HG03095 (cell line): ENCODE results near the gene GALNT10.

Experiments
- ATAC-seq: cut with Tn5 transposase; IDR thresholded peaks from one replicate; pipeline ENCODE4 v1.9.1; 2021; ENCODE audit warnings: moderate library complexity; ENCODE audit not compliant: unreplicated experiment

GALNT10 gene

DNA sequence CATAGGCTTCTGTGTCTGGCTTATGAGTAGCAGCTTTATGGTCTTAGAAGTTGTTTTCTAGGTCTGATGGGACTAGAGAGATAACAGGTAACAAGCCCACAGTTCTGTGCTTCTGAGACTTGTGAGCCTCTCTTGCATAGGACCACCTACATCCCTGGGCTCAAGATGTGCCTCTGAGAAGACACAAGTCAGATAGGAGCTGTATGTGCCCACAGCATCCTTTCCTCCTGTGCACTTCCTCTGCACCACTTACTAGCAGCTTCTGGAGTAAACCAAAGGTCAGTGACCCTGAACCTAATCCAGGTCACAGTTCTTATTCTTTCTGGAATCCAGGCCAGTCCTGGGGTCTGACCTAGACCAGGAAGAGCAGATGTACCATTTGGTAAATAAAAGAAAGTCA, 40.0 kb downstream of the GALNT10 start:
- ATAC-seq, result no peak

DNA sequence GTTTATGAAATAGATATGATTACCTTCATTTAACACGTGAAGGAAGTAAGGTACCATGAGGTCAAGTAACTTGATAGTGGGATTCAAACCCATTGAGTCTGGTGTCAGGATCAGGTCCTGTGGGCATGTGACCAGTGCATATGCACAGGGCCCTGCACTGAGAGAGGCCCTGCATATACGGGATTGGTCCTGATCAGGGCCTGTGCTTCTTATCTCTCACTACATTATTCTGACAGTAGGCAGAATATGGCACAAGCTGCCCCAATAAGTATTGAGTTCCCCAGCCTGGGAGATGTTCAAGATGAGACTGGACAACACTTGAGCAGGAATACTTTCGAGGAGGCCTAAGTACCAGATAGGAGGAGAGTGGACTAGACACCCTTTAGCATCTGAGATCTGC, 44.0 kb downstream of the GALNT10 start:
- no peak for ATAC-seq

DNA sequence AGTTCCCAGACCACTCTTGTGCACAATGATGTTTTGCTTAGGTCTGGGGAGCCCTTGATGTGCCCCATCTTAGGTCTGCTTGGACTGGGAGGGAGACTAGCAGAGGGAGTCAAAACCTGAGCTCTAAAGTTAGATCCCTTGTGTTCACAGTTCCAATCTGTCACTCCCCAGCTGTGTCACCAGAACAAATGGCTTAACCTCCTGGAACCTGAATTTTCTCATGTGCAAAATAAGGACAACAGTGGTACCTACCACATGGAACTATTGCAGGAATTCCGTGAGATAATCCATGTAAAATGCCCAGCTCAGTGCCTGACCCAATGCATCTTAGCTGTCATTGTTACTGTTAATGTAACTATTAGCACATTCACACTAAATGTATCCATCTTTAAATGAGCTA, 45.5 kb downstream of the GALNT10 start:
- no peak for ATAC-seq

DNA sequence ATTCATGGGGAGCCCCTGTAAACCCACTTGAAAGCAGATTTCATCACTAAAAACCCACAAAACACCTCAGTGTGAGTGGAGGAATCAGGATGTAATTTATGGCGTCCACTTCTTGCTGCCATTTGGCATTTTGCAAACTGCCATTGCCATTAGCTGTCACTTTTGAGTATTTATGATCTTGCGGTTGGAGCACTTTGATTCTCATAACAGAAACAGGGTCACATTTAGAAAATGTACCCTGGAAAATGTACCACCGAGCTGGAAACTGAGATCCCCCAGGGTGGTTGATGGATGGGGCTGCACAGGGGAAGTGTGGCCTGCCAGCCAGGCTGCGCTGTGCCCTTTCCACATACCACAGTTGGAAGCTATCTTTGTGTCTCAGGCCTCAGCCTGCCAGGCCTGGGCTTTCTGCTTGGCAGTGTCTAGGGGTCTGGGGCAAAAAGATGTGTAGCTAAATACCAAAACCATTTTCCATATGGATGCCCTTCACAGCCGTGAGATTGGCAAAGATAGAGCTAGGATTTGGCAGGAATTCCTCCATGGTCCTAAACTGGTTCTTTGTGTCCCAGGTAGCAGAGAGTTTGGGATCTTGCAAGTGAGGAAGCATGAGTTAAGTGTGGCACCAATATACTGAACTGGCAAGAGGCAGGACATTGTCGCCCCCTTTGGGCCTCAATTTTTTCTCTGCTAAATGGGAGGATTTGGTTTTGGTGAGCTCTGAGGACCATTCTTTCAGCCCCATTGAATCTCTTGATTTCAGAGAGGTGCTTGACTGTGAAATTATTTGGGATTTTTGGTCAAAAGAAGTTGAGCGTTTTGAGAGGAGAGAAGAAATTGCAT, 46.2 kb downstream of the GALNT10 start:
- ATAC-seq, result no peak

- ATAC-seq, result no peak
These were observed 46.8 kb downstream of the GALNT10 start for GRCh38 chr5:154237376-154237743.

GRCh38 chr5:154237946-154238345, 47.4 kb downstream of the GALNT10 start:
- no peak for ATAC-seq

- peak; percentile 67 for ATAC-seq
These were observed 48.4 kb downstream of the GALNT10 start for GRCh38 chr5:154238776-154239481.

- ATAC-seq, result no peak
These were observed 50.1 kb downstream of the GALNT10 start for GRCh38 chr5:154240595-154240994.

DNA sequence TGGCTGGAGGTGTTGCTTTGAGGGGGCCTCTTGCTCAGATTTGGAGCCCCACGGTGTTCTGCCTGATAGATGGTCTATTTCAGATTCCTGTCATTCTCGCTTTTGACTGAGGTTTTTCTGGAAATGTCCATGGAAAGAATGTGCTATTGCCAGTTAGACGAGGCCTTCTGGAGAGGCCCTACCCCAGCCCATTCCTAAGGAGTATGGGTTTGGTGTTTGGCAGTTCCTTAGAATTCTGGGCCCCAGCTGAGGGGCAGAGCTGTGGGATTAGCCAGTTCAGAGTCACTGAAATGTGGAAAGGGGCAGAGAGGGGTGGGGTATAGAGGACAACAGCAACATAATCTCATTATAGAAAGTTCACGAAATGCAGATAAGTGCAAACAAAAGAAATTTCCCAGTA, 50.5 kb downstream of the GALNT10 start:
- no peak for ATAC-seq

- no peak for ATAC-seq
These were observed 51.9 kb downstream of the GALNT10 start for GRCh38 chr5:154242442-154242841.

DNA sequence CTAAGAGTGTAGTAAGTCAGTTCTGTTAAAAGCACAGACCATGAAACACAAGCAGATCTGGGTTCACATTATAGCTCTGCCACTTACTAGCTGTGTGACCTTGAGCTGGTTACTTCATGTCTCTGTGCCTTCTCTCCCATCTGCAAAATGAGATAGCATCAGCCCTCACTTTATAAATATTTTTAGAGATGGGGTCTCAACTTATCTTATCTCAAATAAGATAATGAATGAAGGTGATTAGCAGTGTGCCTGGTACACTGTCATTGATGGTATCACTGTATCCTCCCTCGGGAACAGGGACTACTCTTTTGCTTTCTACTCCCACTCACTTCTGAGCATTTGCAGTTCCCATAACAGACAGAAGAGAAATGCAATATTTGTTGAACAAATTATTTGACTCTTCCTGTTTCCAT, 52.4 kb downstream of the GALNT10 start:
- no peak for ATAC-seq

DNA sequence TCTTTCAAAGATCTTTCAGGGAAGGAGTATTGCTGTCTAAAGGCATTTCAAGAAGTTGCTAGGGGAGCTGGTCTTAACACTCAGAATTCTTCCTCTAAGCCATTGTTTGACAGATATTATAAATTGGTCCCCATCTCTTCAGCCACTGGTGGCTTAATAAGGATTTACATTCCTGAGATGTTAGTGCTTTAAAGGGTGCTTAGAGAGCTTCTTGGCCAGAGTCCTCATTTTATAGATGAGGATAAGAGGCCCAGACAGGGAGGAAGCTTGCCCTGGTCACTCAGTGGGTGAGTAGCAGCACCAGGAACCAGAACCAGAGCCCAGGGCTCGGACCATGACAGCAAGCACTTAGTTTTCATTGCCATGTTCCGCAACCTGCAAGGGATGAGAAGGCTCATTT, 53.2 kb downstream of the GALNT10 start:
- no peak for ATAC-seq

- no peak for ATAC-seq
These were observed 53.9 kb downstream of the GALNT10 start for GRCh38 chr5:154244476-154244875.

- no peak for ATAC-seq
These were observed 58.2 kb downstream of the GALNT10 start for GRCh38 chr5:154248691-154249090.

DNA sequence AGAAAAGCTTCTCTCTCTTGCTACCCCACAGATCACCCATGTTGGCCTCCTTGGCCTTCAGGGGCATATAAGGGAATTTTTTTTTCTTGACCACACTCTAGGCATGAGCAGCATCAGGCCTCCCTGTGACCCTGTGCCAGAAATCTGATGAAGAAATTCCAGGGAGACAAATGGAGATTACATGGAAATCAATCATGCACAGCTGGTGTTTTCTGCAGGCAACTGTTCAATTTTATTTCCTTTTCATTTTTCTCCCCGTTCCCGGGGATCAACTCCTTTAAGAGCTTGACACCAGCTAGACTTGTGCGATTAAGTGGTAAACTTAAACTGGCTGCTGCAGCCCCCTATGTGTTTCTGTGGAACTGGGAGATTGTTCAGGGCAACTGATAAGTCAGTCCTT, 59.3 kb downstream of the GALNT10 start:
- ATAC-seq, result no peak

DNA sequence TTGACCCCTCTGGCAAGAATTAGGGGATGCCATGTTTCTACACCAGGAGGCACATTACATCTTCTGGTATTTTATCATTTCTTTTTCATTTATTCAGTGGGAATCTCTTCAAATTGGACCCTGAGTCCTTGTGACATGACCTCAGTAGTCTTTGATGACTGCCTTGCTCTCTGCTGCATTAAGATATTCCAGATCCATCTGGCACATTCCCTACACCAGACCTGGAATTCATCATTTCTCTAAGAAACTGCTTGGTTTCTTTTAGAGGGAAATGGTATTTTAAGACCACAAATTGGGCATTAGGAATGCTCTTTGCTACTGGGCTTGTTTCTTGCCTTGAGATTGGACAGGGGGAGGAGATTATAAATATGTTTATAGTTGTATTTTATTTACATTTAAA, 61.0 kb downstream of the GALNT10 start:
- no peak for ATAC-seq

GRCh38 chr5:154253807-154254206, 63.3 kb downstream of the GALNT10 start:
- no peak for ATAC-seq

GRCh38 chr5:154254896-154255295, 64.4 kb downstream of the GALNT10 start:
- no peak for ATAC-seq

DNA sequence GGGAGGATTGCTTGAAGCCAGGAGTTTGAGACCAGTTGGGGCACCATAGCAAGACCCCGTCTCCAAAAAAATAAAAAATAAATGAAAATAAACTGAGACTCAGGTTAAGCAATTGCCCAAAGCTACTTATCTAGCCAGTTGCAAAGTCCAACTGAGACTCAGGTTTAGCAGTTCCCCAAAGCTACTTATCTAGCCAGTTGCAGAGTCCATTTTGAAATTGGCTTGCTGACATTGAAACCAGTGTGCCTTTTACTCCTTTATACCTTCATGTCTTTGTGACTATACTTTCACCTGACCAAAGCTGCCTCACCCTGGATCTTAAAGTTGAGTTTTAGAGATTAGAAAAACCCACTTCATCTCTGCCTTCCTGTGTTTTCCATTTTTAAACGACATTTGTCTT, 66.5 kb downstream of the GALNT10 start:
- ATAC-seq, result no peak

GRCh38 chr5:154258531-154259217, 68.1 kb downstream of the GALNT10 start:
- no peak for ATAC-seq

DNA sequence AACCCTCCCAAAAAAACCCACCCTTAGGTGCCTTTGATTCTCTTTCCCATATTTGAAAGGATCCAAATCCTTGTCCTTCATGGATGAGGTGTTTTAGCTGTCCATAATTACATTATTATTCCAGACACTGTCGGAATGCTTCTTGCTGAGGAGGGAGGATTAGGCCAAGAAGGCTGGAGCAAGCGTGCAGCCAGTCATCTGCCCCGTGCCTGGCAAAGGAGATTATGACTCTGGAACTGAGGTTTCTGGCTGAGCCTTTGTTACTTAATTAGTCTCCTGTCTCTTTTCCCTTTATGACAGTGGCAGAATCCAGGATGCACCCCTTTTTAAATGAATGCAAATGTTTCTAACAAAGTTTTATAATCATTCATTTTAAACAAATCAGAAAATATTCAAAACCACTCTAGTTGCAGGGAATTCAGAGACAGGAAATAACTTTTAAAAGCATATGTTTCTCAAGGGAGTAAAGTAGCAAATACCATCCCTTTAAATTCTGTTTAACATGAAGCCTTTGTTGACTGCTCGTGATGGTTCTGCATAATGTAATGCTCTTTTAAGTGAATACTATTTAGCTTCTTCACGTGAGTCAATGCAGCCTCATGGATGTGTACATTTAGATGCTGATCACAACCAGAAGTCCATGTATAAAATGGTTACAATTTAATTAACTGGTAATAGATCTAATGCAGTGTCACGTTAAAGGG, 69.8 kb downstream of the GALNT10 start:
- ATAC-seq, result no peak
